Measurements from ENCODE around the gene HBS1L.

The HBS1L gene

GRCh38 chr6:135054569-135055498, at the start of gene HBS1L:
TSS of gene HBS1L (minus strand) at chr6:135054822. CDS start at chr6:135054691, 131 bp downstream.
- DNase-seq (ENCODE audit: low read depth): peak; percentile 96

GRCh38 chr6:135104199-135104598, 49.6 kb upstream of the HBS1L start:
- no peak for DNase-seq (ENCODE audit: low read depth)

GRCh38 chr6:135102191-135102590, 47.6 kb upstream of the HBS1L start:
- DNase-seq (ENCODE audit: low read depth): no peak

- DNase-seq (ENCODE audit: low read depth): no peak
Observed at GRCh38 chr6:135097172-135097571, 42.5 kb upstream of the HBS1L start.

GRCh38 chr6:135096403-135097130, 41.9 kb upstream of the HBS1L start:
- no peak for DNase-seq (ENCODE audit: low read depth)

- no peak for DNase-seq (ENCODE audit: low read depth)
Observed at GRCh38 chr6:135095716-135096115, 41.1 kb upstream of the HBS1L start.

- DNase-seq (ENCODE audit: low read depth): no peak
Observed at GRCh38 chr6:135094403-135094821, 39.8 kb upstream of the HBS1L start.

GRCh38 chr6:135093578-135093977, 39.0 kb upstream of the HBS1L start:
- DNase-seq (ENCODE audit: low read depth): no peak

- no peak for DNase-seq (ENCODE audit: low read depth)
Observed at GRCh38 chr6:135092724-135093123, 38.1 kb upstream of the HBS1L start.

- DNase-seq (ENCODE audit: low read depth): no peak
Observed at GRCh38 chr6:135090819-135091218, 36.2 kb upstream of the HBS1L start.

- DNase-seq (ENCODE audit: low read depth): no peak
Observed at GRCh38 chr6:135089901-135090300, 35.3 kb upstream of the HBS1L start.

- DNase-seq (ENCODE audit: low read depth): no peak
Observed at GRCh38 chr6:135088818-135089809, 34.5 kb upstream of the HBS1L start.

- no peak for DNase-seq (ENCODE audit: low read depth)
Observed at GRCh38 chr6:135088281-135088680, 33.7 kb upstream of the HBS1L start.

GRCh38 chr6:135087803-135088202, 33.2 kb upstream of the HBS1L start:
- DNase-seq (ENCODE audit: low read depth): no peak

GRCh38 chr6:135087403-135087802, 32.8 kb upstream of the HBS1L start:
- no peak for DNase-seq (ENCODE audit: low read depth)

- no peak for DNase-seq (ENCODE audit: low read depth)
Observed at GRCh38 chr6:135086414-135086764, 31.8 kb upstream of the HBS1L start.

- no peak for DNase-seq (ENCODE audit: low read depth)
Observed at GRCh38 chr6:135085700-135086413, 31.2 kb upstream of the HBS1L start.

GRCh38 chr6:135084916-135085269, 30.3 kb upstream of the HBS1L start:
- no peak for DNase-seq (ENCODE audit: low read depth)

GRCh38 chr6:135084001-135084915, 29.6 kb upstream of the HBS1L start:
- DNase-seq (ENCODE audit: low read depth): no peak

- no peak for DNase-seq (ENCODE audit: low read depth)
Observed at GRCh38 chr6:135081966-135082365, 27.3 kb upstream of the HBS1L start.

Measured in activated T-cell treated with anti-CD3 and anti-CD28 coated beads for 24 hours (primary cell).